SW 1271 (cell line): ENCODE results near the gene UBE2H.

Source experiments
- DNase-seq, 2 experiments: peaks; one replicate each; lab custom pipeline; 2025; lab: John Stamatoyannopoulos, UW

The UBE2H gene

GRCh38 chr7:129785685-129786514 is 166.9 kb downstream of the UBE2H start:
- no peak for DNase-seq

- no peak for DNase-seq
These were observed 167.7 kb downstream of the UBE2H start for GRCh38 chr7:129784783-129785684.

DNA sequence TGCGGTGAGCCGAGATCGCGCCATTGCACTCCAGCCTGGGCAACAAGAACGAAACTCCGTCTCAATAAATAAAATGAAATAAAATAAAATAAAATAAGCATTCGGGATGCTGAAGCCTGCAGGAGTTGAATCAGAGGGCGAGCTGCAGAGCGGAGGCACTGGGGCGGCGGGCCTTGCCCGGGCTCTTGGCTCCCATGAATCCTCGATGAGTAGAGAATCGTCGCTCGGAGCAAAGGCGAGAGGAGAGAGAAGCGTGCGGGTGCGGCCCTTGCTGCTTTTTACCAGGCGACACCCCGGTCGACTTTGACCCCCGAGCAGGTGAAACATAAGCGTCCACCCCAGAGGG is 168.3 kb downstream of the UBE2H start:
- no peak for DNase-seq

GRCh38 chr7:129783584-129783919 is 169.2 kb downstream of the UBE2H start:
- DNase-seq = no peak

DNA sequence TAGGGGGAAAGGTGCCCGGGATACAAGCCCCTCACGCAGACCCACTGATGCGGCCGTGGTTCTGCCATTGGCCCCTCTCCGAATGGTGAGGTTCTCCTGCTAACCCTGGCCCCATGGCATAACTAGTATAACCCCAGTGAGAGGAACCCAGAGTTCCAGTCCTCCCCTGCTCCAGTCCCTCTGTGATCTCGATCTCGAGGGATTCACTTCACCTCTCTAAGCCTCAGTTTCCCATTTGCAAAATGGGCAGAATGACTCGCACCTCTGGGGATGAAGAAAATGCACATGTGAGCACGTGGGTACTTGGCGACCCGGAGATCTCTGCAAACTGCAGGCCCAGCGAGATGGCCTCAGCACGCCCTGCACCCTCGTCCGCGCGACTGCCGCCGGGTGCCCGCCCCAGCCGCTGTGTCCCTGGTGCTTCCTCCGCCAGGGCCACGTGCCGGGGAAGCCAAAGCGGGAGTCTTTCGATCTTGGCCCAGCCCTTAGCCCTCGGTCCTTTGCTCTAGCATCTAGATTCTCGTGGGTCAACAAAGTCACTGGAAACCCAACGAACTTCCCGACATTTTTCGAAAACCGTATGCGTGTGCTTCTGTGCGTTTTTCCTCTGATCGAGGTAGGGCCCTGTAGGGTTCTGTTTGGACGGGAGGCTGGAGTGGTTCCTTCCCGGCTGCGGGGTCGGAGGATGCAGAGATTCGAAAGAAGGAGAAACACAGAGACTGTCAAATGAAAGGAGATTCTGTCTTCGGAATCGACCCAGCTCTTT is 169.8 kb downstream of the UBE2H start:
- no peak for DNase-seq

GRCh38 chr7:129781928-129782817 is 170.6 kb downstream of the UBE2H start:
- no peak for DNase-seq

DNA sequence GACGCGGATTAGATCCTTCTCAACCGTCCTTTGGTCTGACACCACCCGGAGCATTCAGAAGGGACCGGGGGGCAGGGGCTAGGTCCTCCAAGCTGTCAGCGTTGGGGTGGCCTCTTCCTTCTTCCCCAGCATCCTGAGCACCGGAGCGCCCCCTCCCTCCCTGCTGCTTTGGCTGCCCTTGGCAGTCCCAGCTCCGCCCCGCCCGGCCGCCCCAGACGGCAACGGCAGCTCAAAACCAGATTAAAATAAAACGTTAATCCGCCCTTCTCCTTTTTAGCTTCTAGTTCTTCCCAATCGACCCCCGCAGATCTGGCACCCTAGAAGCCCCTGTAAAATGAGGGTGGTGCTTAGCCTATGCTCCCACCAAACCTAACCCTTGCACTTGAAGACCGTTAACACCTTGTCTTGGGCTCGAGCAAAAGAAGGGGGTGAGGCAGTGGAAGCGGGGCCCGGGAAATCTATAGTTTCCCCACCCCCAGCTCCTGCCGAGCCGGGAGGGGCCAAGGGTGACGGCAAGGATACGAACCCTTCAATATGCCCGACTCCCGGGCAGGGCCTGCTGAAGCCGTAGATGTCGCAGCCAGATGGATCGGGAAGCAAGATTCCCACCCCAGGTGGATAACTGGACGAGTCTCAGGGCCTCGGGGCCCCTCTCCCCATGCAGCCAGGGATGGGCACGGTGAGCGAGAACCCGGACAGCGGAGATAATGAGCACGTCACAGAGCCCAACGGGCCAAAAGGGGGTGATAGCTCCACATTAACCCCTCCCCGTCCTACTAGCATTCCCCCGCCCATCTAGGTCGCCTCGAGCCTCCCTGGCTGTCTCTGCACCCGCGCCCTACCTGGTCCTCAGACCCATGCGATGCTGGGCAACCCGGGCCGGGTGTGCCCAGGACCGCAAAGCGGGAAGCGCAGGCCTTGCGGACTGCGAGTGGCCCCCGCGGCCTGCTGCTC is 171.5 kb downstream of the UBE2H start:
- DNase-seq = no peak
